Measurements from ENCODE around the gene TBC1D2B.

The TBC1D2B gene

DNA sequence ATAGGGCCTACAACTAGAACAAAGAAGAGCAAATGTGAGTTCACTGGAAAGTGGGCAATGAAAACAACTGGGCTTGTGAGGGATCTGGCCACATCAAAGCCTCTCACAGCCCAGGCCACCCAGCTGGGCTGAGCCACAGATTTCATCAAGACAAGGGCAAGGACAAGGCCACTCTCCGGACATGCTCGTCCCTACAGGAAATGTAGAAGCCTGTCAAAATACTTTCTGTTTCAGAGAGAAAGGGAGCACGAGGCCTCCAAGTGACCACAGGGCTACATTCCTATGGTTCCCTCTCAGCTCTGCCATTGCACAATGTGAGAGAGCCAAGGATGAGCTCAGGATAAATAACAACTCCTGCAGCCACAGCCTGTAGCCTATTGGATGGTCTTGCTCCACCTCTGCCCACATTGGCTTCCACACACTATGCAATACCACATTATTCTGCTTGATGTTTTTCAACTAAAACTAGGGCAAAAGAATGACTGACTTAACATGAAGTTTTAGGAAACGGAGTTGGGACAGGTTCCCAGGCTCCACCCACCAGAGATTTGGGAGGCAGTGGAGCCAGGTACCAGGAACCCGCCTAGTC, 12.1 kb downstream of the TBC1D2B start:
- 34% methylated on average over 5 of the region's 5 CpGs for WGBS
- no peak overlapping the region for H4K91ac ChIP-seq (ENCODE audit: low read length)
- peak overlapping the region; percentile 57 for H2BK120ac ChIP-seq (ENCODE audit: low read depth, low read length)
- H2BK15ac ChIP-seq (ENCODE audit: low read depth, poor library complexity, severe bottlenecking) = peak overlapping the region; percentile 77
- peak overlapping the region; percentile 85 for H2BK5ac ChIP-seq (ENCODE audit: low read depth, low read length, poor library complexity, severe bottlenecking)
- H3K27ac ChIP-seq (ENCODE audit: low read length, poor library complexity, severe bottlenecking) = peak overlapping the region; percentile 96
- H3K9me3 ChIP-seq (ENCODE audit: control insufficient read depth, low read length) = no peaks in the 10 kb centered on the region
- H3K4me2 ChIP-seq (ENCODE audit: low read length, poor library complexity, severe bottlenecking) = peak overlapping the region; percentile 46
- H3K4ac ChIP-seq (ENCODE audit: low read depth in 1 of 2, low read length in 2 of 2) = peak overlapping the region in 1 of 2 experiments; percentile 76
- H3K4me3 ChIP-seq (ENCODE audit: insufficient read depth in 1 of 2, low read depth in 1 of 2, low read length in 2 of 2) = peak overlapping the region in 1 of 2 experiments; percentile 45
- peak overlapping the region in 1 of 2 experiments; percentile 94 for H2BK12ac ChIP-seq (ENCODE audit: low read length in 2 of 2)
- DNase-seq = peak; percentile 100
- peak overlapping the region; percentile 99 for H2AK5ac ChIP-seq (ENCODE audit: low read length, severe bottlenecking)
- no peaks in the 10 kb centered on the region for H3K36me3 ChIP-seq (ENCODE audit: control insufficient read depth in 1 of 2, insufficient read depth in 2 of 2, low read depth in 1 of 2, low read length in 2 of 2)
- no peak overlapping the region for H3K14ac ChIP-seq (ENCODE audit: low read length in 2 of 2)
- peak overlapping the region; percentile 93 for H3K9ac ChIP-seq (ENCODE audit: low read length)
- peaks cover 28% of the 10 kb centered on the region for H3K4me1 ChIP-seq (ENCODE audit: control insufficient read depth, insufficient read depth, low read depth, low read length)
- no peaks in the 10 kb centered on the region for H3K27me3 ChIP-seq (ENCODE audit: control insufficient read depth in 1 of 2, insufficient read depth in 1 of 2, low read length in 2 of 2)
- no peaks in the 10 kb centered on the region for H3K79me1 ChIP-seq (replicated peaks; ENCODE audit: low read length, poor library complexity, severe bottlenecking)
- no peak overlapping the region for H3K23ac ChIP-seq (ENCODE audit: low read length in 2 of 2)
- H4K8ac ChIP-seq (ENCODE audit: low read length) = no peak overlapping the region
- no peak overlapping the region for H2AFZ ChIP-seq (ENCODE audit: low read depth, low read length)
- peak overlapping the region; percentile 67 to 93 for H3K18ac ChIP-seq (ENCODE audit: low read depth in 1 of 2, low read length in 2 of 2)

DNA sequence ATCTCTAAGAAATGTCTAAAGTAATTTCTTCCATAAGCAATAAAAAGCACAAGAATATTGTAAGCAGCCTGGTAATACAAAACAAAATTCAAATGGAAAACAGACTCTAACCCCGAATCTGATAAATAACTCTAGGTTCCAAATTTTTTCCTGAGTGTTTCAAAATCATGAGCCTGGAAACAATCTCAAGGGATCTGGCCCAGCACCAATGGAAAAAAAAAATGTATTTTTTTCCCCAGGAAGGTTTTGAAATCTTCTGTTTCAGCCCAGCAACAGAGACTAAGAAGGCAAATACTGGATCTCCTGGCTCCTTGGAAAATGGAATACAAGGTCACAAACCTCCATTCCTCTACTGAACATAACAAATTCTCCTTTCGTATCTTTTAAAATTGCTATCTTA, 13.0 kb downstream of the TBC1D2B start:
- Histone ChIP-seq H2AFZ (ENCODE audit: low read depth, low read length) (no peak overlapping the region), H4K91ac (ENCODE audit: low read length) (no peak overlapping the region), H3K14ac (ENCODE audit: low read length in 2 of 2) (no peak overlapping the region), H3K9ac (ENCODE audit: low read length) (peak overlapping the region; percentile 93), H2BK5ac (ENCODE audit: low read depth, low read length, poor library complexity, severe bottlenecking) (no peak overlapping the region), H3K4me2 (ENCODE audit: low read length, poor library complexity, severe bottlenecking) (no peak overlapping the region), H4K8ac (ENCODE audit: low read length) (no peak overlapping the region), H3K79me1 (replicated peaks; ENCODE audit: low read length, poor library complexity, severe bottlenecking) (no peaks in the 10 kb centered on the region), H3K18ac (ENCODE audit: low read depth in 1 of 2, low read length in 2 of 2) (no peak overlapping the region), H3K4me1 (ENCODE audit: control insufficient read depth, insufficient read depth, low read depth, low read length) (peaks cover 28% of the 10 kb centered on the region), H2BK120ac (ENCODE audit: low read depth, low read length) (no peak overlapping the region), H2BK15ac (ENCODE audit: low read depth, poor library complexity, severe bottlenecking) (no peak overlapping the region), H3K36me3 (ENCODE audit: control insufficient read depth in 1 of 2, insufficient read depth in 2 of 2, low read depth in 1 of 2, low read length in 2 of 2) (peaks cover 0 to under 1% of the 10 kb centered on the region in 2 experiments), H3K4me3 (ENCODE audit: insufficient read depth in 1 of 2, low read depth in 1 of 2, low read length in 2 of 2) (peak overlapping the region in 1 of 2 experiments; percentile 45), H3K9me3 (ENCODE audit: control insufficient read depth, low read length) (no peaks in the 10 kb centered on the region), H2BK12ac (ENCODE audit: low read length in 2 of 2) (no peak overlapping the region), H3K4ac (ENCODE audit: low read depth in 1 of 2, low read length in 2 of 2) (no peak overlapping the region), H3K27me3 (ENCODE audit: control insufficient read depth in 1 of 2, insufficient read depth in 1 of 2, low read length in 2 of 2) (no peaks in the 10 kb centered on the region), H3K27ac (ENCODE audit: low read length, poor library complexity, severe bottlenecking) (peak overlapping the region; percentile 96), H3K23ac (ENCODE audit: low read length in 2 of 2) (no peak overlapping the region), H2AK5ac (ENCODE audit: low read length, severe bottlenecking) (no peak overlapping the region)
- 75% methylated on average over 1 of the region's 2 CpGs for WGBS
- DNase-seq = peak; percentile 54

DNA sequence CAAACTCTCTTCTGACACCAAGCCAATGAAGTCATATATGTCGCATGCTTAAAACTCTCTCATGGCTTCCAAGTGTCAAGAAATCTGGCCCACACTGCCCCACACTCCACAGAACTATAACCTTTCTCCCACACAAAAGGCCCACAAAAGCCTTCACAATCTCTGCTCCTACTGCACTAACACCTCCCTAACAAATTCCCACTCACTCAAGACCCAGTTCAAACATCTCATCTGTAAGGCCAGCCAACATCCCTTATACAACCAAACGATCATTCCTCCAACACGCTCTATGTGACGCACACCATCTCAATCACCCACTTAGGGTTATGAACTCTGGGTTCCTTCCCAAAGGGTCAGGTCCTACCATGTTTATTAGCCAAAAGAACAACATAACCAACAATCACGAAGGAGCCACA, 13.5 kb downstream of the TBC1D2B start:
- Histone ChIP-seq H3K9ac (ENCODE audit: low read length) (peak overlapping the region; percentile 93), H3K4ac (ENCODE audit: low read depth in 1 of 2, low read length in 2 of 2) (no peak overlapping the region), H3K79me1 (replicated peaks; ENCODE audit: low read length, poor library complexity, severe bottlenecking) (no peaks in the 10 kb centered on the region), H3K27ac (ENCODE audit: low read length, poor library complexity, severe bottlenecking) (peak overlapping the region; percentile 33), H2BK12ac (ENCODE audit: low read length in 2 of 2) (peak overlapping the region in 1 of 2 experiments; percentile 1), H2BK15ac (ENCODE audit: low read depth, poor library complexity, severe bottlenecking) (no peak overlapping the region), H3K23ac (ENCODE audit: low read length in 2 of 2) (no peak overlapping the region), H2AFZ (ENCODE audit: low read depth, low read length) (no peak overlapping the region), H3K9me3 (ENCODE audit: control insufficient read depth, low read length) (no peaks in the 10 kb centered on the region), H3K14ac (ENCODE audit: low read length in 2 of 2) (no peak overlapping the region), H2AK5ac (ENCODE audit: low read length, severe bottlenecking) (peak overlapping the region; percentile 21), H3K27me3 (ENCODE audit: control insufficient read depth in 1 of 2, insufficient read depth in 1 of 2, low read length in 2 of 2) (no peaks in the 10 kb centered on the region), H3K4me2 (ENCODE audit: low read length, poor library complexity, severe bottlenecking) (no peak overlapping the region), H3K36me3 (ENCODE audit: control insufficient read depth in 1 of 2, insufficient read depth in 2 of 2, low read depth in 1 of 2, low read length in 2 of 2) (peaks cover 0 to 3% of the 10 kb centered on the region in 2 experiments), H2BK5ac (ENCODE audit: low read depth, low read length, poor library complexity, severe bottlenecking) (no peak overlapping the region), H3K4me3 (ENCODE audit: insufficient read depth in 1 of 2, low read depth in 1 of 2, low read length in 2 of 2) (peak overlapping the region in 1 of 2 experiments; percentile 25), H2BK120ac (ENCODE audit: low read depth, low read length) (no peak overlapping the region), H3K18ac (ENCODE audit: low read depth in 1 of 2, low read length in 2 of 2) (peak overlapping the region in 1 of 2 experiments; percentile 60), H3K4me1 (ENCODE audit: control insufficient read depth, insufficient read depth, low read depth, low read length) (peaks cover 30% of the 10 kb centered on the region), H4K91ac (ENCODE audit: low read length) (no peak overlapping the region), H4K8ac (ENCODE audit: low read length) (no peak overlapping the region)
- WGBS = 98% methylated on average over 4 of the region's 5 CpGs
- no peak for DNase-seq

DNA sequence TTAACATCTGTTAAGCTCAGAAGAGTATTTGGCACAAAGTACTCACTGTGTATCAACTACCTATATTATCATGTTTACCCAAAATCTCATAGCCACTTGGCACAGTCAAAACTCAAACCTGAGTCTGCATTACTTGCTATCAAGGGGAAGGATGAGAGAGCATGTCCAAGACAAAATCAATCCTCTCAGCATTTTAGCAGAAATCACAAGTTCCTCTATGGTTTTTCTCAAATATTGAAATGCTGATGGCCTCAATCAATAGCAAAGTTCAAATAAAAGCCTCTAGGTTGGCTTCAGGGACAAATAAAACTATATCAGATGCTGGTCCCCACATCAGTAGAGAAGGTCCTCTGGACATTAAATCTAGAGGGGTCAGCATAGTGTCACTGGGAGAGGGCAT, 14.3 kb downstream of the TBC1D2B start:
- Histone ChIP-seq H3K36me3 (ENCODE audit: control insufficient read depth in 1 of 2, insufficient read depth in 2 of 2, low read depth in 1 of 2, low read length in 2 of 2) (peaks cover 0 to 10% of the 10 kb centered on the region in 2 experiments), H4K8ac (ENCODE audit: low read length) (no peak overlapping the region), H2AK5ac (ENCODE audit: low read length, severe bottlenecking) (peak overlapping the region; percentile 21)

More for the DNA sequence above, 14.3 kb downstream of the TBC1D2B start:
- Histone ChIP-seq H3K14ac (ENCODE audit: low read length in 2 of 2) (no peak overlapping the region), H2BK120ac (ENCODE audit: low read depth, low read length) (no peak overlapping the region), H3K18ac (ENCODE audit: low read depth in 1 of 2, low read length in 2 of 2) (no peak overlapping the region), H2BK15ac (ENCODE audit: low read depth, poor library complexity, severe bottlenecking) (no peak overlapping the region), H3K27ac (ENCODE audit: low read length, poor library complexity, severe bottlenecking) (peak overlapping the region; percentile 33), H3K9ac (ENCODE audit: low read length) (peak overlapping the region; percentile 93), H2AFZ (ENCODE audit: low read depth, low read length) (no peak overlapping the region), H2BK5ac (ENCODE audit: low read depth, low read length, poor library complexity, severe bottlenecking) (no peak overlapping the region), H3K4me2 (ENCODE audit: low read length, poor library complexity, severe bottlenecking) (no peak overlapping the region), H3K23ac (ENCODE audit: low read length in 2 of 2) (no peak overlapping the region), H3K79me1 (replicated peaks; ENCODE audit: low read length, poor library complexity, severe bottlenecking) (no peaks in the 10 kb centered on the region), H2BK12ac (ENCODE audit: low read length in 2 of 2) (peak overlapping the region in 1 of 2 experiments; percentile 11), H3K4me1 (ENCODE audit: control insufficient read depth, insufficient read depth, low read depth, low read length) (peaks cover 34% of the 10 kb centered on the region), H3K9me3 (ENCODE audit: control insufficient read depth, low read length) (no peaks in the 10 kb centered on the region), H4K91ac (ENCODE audit: low read length) (no peak overlapping the region), H3K4me3 (ENCODE audit: insufficient read depth in 1 of 2, low read depth in 1 of 2, low read length in 2 of 2) (no peak overlapping the region), H3K4ac (ENCODE audit: low read depth in 1 of 2, low read length in 2 of 2) (no peak overlapping the region), H3K27me3 (ENCODE audit: control insufficient read depth in 1 of 2, insufficient read depth in 1 of 2, low read length in 2 of 2) (no peaks in the 10 kb centered on the region)
- no peak for DNase-seq

Measured in mesenchymal stem cell (in vitro differentiated cells and primary cell).